ENCODE results near the gene DKK3.
A peak's percentile ranks its signal among the peaks of the same experiment; 100 is the strongest.

Gene DKK3

DNA sequence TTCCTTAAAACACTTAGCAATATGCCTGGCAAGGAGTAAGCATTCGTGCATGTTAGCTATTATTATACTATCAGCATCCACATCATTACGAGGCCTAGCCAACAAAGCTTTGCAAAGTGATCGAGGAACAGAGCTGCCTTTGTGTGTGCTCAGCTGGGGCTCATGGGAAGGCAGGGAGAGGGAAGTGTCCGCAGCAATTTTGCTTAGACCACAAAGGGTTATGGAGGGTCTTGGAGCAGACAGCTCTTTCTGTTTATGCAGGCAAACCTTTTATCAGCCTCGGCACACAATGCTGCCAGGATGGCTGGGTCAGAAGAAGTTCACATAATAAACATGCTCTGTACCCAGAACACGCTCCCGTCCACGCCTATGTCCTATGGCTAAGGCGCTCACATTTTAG, 10.9 kb upstream of the DKK3 start:
- TF ChIP-seq ZNF8 (CRISPR knock-in tag; IDR thresholded peaks at IDR 0.05) (no peak), PATZ1 (CRISPR knock-in tag; IDR thresholded peaks at IDR 0.05; ENCODE audit: borderline replicate concordance) (no peak), TOX (CRISPR knock-in tag; IDR thresholded peaks at IDR 0.05; ENCODE audit: borderline replicate concordance) (no peak), SNAI2 (CRISPR knock-in tag; IDR thresholded peaks at IDR 0.05) (no peak), ZC3H10 (CRISPR knock-in tag; IDR thresholded peaks at IDR 0.05) (no peak), CSDC2 (CRISPR knock-in tag; IDR thresholded peaks at IDR 0.05) (no peak), TCF4 (CRISPR knock-in tag; IDR thresholded peaks at IDR 0.05; ENCODE audit: borderline replicate concordance) (no peak), BACH2 (CRISPR knock-in tag; IDR thresholded peaks at IDR 0.05; ENCODE audit: borderline replicate concordance) (no peak), ZNF565 (CRISPR knock-in tag; conservative IDR thresholded peaks at IDR 0.05; ENCODE audit: low read depth) (no peak), POU6F1 (CRISPR knock-in tag; IDR thresholded peaks at IDR 0.05; ENCODE audit: borderline replicate concordance, low read depth) (no peak), ESRRG (CRISPR knock-in tag; IDR thresholded peaks at IDR 0.05) (no peak), RARB (CRISPR knock-in tag; IDR thresholded peaks at IDR 0.05) (no peak)
- no peak for ATAC-seq

- no peak for TF ChIP-seq GLIS3 (CRISPR knock-in tag; IDR thresholded peaks at IDR 0.05)
- no peak for TF ChIP-seq CSRNP3 (CRISPR knock-in tag; IDR thresholded peaks at IDR 0.05)
- no peak for TF ChIP-seq OSR1 (CRISPR knock-in tag; IDR thresholded peaks at IDR 0.05)
- TF ChIP-seq ARNTL (CRISPR knock-in tag; IDR thresholded peaks at IDR 0.05; ENCODE audit: borderline replicate concordance, low read depth) = no peak
- TF ChIP-seq, protein P1, sequence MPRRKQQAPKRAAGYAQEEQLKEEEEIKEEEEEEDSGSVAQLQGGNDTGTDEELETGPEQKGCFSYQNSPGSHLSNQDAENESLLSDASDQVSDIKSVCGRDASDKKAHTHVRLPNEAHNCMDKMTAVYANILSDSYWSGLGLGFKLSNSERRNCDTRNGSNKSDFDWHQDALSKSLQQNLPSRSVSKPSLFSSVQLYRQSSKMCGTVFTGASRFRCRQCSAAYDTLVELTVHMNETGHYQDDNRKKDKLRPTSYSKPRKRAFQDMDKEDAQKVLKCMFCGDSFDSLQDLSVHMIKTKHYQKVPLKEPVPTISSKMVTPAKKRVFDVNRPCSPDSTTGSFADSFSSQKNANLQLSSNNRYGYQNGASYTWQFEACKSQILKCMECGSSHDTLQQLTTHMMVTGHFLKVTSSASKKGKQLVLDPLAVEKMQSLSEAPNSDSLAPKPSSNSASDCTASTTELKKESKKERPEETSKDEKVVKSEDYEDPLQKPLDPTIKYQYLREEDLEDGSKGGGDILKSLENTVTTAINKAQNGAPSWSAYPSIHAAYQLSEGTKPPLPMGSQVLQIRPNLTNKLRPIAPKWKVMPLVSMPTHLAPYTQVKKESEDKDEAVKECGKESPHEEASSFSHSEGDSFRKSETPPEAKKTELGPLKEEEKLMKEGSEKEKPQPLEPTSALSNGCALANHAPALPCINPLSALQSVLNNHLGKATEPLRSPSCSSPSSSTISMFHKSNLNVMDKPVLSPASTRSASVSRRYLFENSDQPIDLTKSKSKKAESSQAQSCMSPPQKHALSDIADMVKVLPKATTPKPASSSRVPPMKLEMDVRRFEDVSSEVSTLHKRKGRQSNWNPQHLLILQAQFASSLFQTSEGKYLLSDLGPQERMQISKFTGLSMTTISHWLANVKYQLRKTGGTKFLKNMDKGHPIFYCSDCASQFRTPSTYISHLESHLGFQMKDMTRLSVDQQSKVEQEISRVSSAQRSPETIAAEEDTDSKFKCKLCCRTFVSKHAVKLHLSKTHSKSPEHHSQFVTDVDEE (CRISPR knock-in tag; IDR thresholded peaks at IDR 0.05) = no peak
- no peak for TF ChIP-seq ZNF565 (CRISPR knock-in tag; conservative IDR thresholded peaks at IDR 0.05; ENCODE audit: low read depth)
- no peak for TF ChIP-seq ZNF70 (CRISPR knock-in tag; IDR thresholded peaks at IDR 0.05)
- TF ChIP-seq SNAI2 (CRISPR knock-in tag; IDR thresholded peaks at IDR 0.05) = no peak
- no peak for TF ChIP-seq BACH2 (CRISPR knock-in tag; IDR thresholded peaks at IDR 0.05; ENCODE audit: borderline replicate concordance)
- TF ChIP-seq CSDC2 (CRISPR knock-in tag; IDR thresholded peaks at IDR 0.05) = no peak
- TF ChIP-seq ISL1 (CRISPR knock-in tag; IDR thresholded peaks at IDR 0.05) = no peak
- no peak for TF ChIP-seq ZNF8 (CRISPR knock-in tag; IDR thresholded peaks at IDR 0.05)
- TF ChIP-seq ZFP30 (CRISPR knock-in tag; IDR thresholded peaks at IDR 0.05) = no peak
- no peak for TF ChIP-seq TCF4 (CRISPR knock-in tag; IDR thresholded peaks at IDR 0.05; ENCODE audit: borderline replicate concordance)
- TF ChIP-seq ZC3H10 (CRISPR knock-in tag; IDR thresholded peaks at IDR 0.05) = no peak
- TF ChIP-seq RARB (CRISPR knock-in tag; IDR thresholded peaks at IDR 0.05) = no peak
- no peak for TF ChIP-seq ZFP3 (CRISPR knock-in tag; IDR thresholded peaks at IDR 0.05)
- no peak for TF ChIP-seq PATZ1 (CRISPR knock-in tag; IDR thresholded peaks at IDR 0.05; ENCODE audit: borderline replicate concordance)
- no peak for TF ChIP-seq TOX (CRISPR knock-in tag; IDR thresholded peaks at IDR 0.05; ENCODE audit: borderline replicate concordance)
- no peak for TF ChIP-seq CREB5 (CRISPR knock-in tag; IDR thresholded peaks at IDR 0.05; ENCODE audit: low read depth)
- ATAC-seq = peak; percentile 29; the same call in 1 of the 3 replicates
Measured at GRCh38 chr11:12017865-12018453, 9.5 kb upstream of the DKK3 start.

Measured in SK-N-SH treated with all-trans-retinoic acid at 6 μM for 48 hours (cell line).